WERI-Rb-1 (cell line): ENCODE results near the gene SLC11A2.

ENCODE experiments used
- DNase-seq: peaks from one replicate; pipeline ENCODE4 v3.0.0-alpha.2; 2020
- H3K27ac ChIP-seq: fragments of 250-450 bp; sonication (Bioruptor Pico); 2 replicates; pipeline ENCODE4 v1.5.1; 2020; ENCODE audit warnings: mild to moderate bottlenecking, moderate library complexity
- H3K27me3 ChIP-seq: fragments of 250-450 bp; sonication (Bioruptor Pico); 2 replicates; pipeline ENCODE4 v1.5.1; 2021; ENCODE audit warnings: mild to moderate bottlenecking, low read depth, moderate library complexity; ENCODE audit not compliant: insufficient read depth, severe bottlenecking
- H3K36me3 ChIP-seq: fragments of 250-450 bp; sonication (Bioruptor Pico); 2 replicates; pipeline ENCODE4 v1.5.1; 2020; ENCODE audit warnings: mild to moderate bottlenecking, moderate library complexity
- H3K4me3 ChIP-seq: 2 replicates; pipeline ENCODE4 v1.5.1; 2011; ENCODE audit warnings: low read depth, mild to moderate bottlenecking, control low read depth, low read length
- H3K9me3 ChIP-seq: fragments of 250-450 bp; sonication (Bioruptor Pico); 2 replicates; pipeline ENCODE4 v1.5.1; 2021; ENCODE audit warnings: mild to moderate bottlenecking, moderate library complexity; ENCODE audit not compliant: severe bottlenecking
- CTCF ChIP-seq: IDR thresholded peaks from 2 replicates; pipeline ENCODE4 v1.5.1; 2011; ENCODE audit warnings: low read depth, mild to moderate bottlenecking, control low read depth, inconsistent platforms, low read length

Gene SLC11A2

GRCh38 chr12:50952510-50952909 lies 73.7 kb downstream of the SLC11A2 start, which contains the start of gene HIGD1C:
Gene HIGD1C (plus strand): TSS chr12:50952544. CDS start chr12:50953999, 1,455 bp downstream.
- Histone ChIP-seq H3K27ac (no peak within 1 kb of the TSS), H3K9me3 (no peaks in the 10 kb centered on the region), H3K27me3 (no peaks in the 10 kb centered on the region), H3K4me3 (no peak within 1 kb of the TSS), H3K36me3 (no peaks in the 10 kb centered on the region)
- no peak for DNase-seq
- no peak for TF ChIP-seq CTCF

- H3K9me3 ChIP-seq, result no peaks in the 10 kb centered on the region
- no peaks in the 10 kb centered on the region for H3K36me3 ChIP-seq
- no peak for TF ChIP-seq CTCF
- H3K27ac ChIP-seq, result no peak overlapping the region
- no peak overlapping the region for H3K4me3 ChIP-seq
- no peaks in the 10 kb centered on the region for H3K27me3 ChIP-seq
- DNase-seq, result no peak
These were observed 75.1 kb downstream of the SLC11A2 start for GRCh38 chr12:50951112-50951511.

- Histone ChIP-seq H3K27me3 (no peaks in the 10 kb centered on the region), H3K27ac (no peak overlapping the region), H3K4me3 (no peak overlapping the region), H3K9me3 (no peaks in the 10 kb centered on the region), H3K36me3 (no peaks in the 10 kb centered on the region)
- no peak for TF ChIP-seq CTCF
- no peak for DNase-seq
These were observed 76.3 kb downstream of the SLC11A2 start for GRCh38 chr12:50949801-50950302.

GRCh38 chr12:50948798-50949197 lies 77.4 kb downstream of the SLC11A2 start:
- no peak for DNase-seq
- no peak for TF ChIP-seq CTCF
- Histone ChIP-seq H3K4me3 (no peak overlapping the region), H3K27ac (no peak overlapping the region), H3K9me3 (no peaks in the 10 kb centered on the region), H3K27me3 (no peaks in the 10 kb centered on the region), H3K36me3 (no peaks in the 10 kb centered on the region)

GRCh38 chr12:50947933-50948626 lies 78.1 kb downstream of the SLC11A2 start:
- Histone ChIP-seq H3K27me3 (no peaks in the 10 kb centered on the region), H3K27ac (no peak overlapping the region), H3K9me3 (no peaks in the 10 kb centered on the region), H3K36me3 (no peaks in the 10 kb centered on the region), H3K4me3 (no peak overlapping the region)
- DNase-seq, result no peak
- TF ChIP-seq CTCF, result no peak

GRCh38 chr12:50937653-50938052 lies 88.5 kb downstream of the SLC11A2 start:
- no peak for TF ChIP-seq CTCF
- H3K4me3 ChIP-seq, result no peak overlapping the region
- no peak for DNase-seq
- peaks cover 11% of the 10 kb centered on the region for H3K9me3 ChIP-seq
- H3K27me3 ChIP-seq, result no peaks in the 10 kb centered on the region
- no peak overlapping the region for H3K27ac ChIP-seq
- H3K36me3 ChIP-seq, result no peaks in the 10 kb centered on the region; the same call in 1 of the 2 replicates
